Fibroblast of peridontal ligament (primary cell): ENCODE results near the gene CAPN7.

ENCODE experiments used
- DNase-seq: peaks from one replicate; pipeline ENCODE4 v3.0.0-alpha.2; 2010; ENCODE audit errors: extremely low read depth

The CAPN7 gene

DNA sequence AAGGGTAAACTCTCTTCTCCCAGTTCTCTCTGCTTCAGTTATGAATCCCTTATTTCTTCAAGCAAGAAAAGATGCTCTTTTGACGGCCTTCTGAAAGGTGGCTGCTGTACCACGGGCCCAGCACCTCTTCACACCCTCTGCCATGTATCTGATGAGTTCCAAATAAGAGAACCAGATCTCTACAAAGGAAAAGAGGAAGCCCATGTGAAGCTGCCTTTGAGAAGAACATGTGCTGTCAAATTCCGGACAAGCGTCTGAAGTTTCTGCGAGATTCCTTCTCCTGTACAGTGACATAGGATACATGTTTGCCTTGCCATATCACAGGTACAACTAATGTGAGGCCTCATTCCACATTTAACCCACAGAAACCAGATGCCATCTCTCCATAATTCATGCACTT lies 67.2 kb downstream of the CAPN7 start:
- DNase-seq = no peak

DNA sequence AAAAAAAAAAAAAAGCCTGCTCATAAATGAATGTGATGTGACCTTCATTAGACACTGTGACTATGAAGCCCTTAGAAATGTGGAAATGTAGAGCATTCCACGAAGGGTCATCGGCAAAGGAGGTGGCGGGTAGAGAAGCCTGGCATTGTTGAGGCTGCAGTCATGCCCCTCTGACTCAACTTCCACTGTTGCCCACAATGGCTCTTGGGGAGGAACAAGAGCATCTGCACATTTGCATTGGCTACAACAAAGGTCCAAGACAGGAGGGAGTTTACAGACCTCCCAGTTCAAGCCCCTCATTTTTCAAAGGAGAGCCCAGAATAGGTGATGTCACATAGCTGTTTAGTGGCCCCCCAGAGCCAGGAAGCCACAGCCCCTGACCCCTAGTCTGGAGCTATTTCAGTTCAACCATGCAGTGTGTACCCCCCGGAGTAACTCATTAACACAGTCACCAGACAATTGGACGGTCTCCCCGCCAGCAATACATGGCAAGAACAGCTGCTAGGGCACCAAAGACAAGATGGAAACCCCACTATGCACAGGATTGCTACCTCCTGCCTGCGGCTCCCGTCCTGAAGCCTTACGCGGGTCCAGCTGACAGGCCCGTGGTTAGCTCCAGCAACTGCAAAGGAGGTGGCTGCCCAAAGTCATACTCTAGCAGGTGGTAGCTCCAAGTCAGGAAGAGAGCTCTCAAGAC lies 70.1 kb downstream of the CAPN7 start:
- no peak for DNase-seq

DNA sequence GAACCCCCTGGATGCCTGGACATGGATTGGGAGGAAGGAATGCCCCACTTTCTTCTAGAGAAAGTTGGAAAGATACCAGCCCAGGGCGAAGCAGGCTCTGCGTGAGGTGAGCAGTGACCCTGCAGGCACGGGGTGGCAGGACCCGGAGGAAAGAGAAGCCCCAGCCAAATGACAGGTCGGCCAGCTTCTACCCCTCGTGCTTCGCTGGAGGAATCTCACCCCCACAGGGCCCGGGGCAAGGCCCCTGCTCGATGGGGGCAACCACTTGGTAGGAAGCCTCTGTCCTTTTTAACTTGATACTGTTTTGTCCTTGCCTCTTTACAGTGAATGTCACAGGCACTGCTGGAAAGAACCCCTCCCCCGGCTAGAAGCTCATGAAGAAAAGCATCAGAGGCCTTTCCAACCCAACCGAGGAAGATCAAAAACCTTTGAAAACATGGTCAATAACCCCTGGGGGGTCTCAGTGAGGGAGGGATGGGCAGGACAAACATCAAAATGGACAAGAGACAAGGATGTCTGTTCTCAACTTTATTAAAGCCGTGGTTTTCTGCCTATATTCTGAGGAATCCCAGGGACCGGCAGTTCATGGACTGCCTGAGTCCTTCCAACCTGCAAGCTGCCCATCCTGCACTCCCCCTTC lies 71.9 kb downstream of the CAPN7 start:
- DNase-seq = no peak

DNA sequence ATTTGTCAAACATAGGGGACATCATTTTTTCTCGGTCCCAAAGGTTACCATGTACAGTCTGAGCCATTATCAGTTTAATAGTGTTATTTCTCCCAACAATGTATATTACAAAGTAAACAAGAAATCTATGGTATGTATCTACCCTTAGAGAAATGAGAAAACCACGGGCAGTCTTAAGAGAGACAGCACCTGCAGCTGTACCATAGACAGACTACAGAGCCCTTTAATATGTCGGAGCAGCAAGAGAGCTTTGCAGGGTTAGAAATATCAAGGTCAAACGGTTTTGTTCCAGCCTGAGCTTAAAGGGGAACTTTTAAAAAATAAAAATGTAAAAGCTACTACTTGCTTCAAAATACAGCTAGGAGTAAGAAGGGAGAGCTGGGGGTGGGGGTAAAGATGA lies 73.2 kb downstream of the CAPN7 start:
- DNase-seq = no peak

DNA sequence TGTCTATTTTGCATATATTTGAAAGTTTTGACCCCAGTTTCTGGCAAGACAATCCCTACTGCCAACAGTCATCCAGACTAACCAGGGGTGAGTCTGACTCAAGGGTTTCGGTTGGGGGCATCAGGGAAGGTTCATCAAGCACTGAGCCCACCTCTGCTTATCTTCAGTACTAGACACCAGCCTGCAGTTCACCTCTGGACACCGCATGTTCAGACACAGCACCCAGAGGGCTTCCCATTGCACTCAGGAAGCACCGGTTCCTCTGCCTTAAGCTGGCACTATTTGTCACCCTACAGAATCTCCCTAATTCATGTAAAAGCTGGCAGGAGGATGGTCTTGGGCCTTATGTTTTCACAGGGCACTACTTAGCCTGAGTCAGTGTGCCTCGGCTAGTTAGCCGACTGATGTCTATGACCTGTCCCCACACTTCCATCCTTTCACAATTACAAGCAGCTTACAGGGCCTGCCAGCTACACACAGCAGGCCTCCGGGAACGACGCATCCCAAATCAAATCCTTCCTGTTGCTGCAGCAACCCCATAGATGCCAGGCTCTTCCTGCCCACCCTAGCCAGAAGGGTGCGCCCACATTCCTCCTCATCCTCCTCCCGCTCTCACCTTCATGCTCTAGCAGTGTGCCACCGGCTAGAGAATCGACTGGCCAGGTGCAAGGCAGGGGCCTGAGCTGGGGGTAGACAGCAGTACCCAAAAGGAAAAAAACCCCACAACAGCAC lies 73.8 kb downstream of the CAPN7 start:
- DNase-seq = no peak

DNA sequence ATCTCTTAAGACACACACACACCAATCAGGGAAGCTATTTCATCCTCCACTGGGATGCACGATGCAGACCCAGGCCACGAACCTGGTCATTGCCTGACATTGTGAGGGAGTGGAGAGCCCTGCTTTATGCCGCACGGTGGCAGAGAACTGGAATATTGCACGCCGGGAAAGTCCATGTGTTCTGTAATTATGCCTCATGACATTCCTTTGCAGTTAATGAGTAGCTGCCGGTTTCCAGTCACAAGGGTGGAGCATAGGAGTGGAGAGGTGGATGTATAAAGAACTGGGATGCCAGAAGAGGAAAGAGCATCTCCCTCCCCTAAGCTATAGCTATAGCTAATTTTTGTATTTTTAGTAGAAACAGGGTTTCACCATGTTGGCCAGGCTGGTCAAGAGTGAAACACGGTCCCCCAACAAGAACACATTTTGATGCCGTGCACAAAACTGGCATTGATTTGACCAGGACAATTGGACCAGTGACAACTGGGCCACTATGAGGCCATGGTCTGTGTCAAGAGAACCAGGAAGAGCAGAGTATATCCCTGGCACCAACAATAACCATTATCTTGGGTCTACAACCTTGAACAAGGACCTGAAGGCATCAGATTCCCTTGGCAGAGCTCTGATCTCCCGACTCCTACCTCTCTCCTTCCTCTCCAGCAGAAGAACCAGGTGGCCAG lies 74.9 kb downstream of the CAPN7 start:
- DNase-seq = no peak

DNA sequence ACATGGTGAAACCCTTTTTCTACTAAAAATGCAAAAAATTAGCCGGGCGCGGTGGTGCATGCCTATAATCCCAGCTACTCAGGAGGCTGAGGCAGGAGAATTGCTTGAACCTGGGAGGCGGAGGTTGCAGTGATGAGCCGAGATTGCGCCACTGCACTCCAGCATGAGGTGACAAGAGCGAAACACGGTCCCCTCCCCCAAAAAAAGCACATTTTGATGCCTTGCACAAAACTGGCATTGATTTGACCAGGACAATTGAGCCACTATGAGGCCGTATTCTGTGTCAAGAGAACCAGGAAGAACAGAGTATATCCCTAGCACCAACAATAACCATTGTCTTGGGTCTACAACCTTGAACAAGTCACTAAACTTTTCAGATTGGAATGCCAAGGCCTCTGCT lies 75.8 kb downstream of the CAPN7 start:
- no peak for DNase-seq

DNA sequence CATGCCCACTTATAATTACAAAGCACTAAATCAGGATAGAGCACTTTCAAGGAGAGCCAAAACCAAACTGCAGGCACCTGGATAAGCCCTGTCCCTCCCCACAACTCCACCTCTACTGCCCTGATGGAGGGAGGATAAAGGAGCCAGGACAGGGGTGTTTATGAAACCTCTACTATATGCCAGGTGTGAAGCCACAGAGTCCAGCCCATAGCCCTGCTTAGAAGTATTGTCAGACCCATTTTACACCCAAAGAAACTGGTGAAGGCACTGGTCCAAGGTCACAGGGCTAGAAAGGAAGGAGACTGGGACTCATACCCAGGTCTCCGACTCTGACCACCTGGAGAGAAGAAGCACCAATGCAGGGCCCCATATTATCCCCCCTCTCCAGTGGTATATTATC lies 77.7 kb downstream of the CAPN7 start:
- no peak for DNase-seq

DNA sequence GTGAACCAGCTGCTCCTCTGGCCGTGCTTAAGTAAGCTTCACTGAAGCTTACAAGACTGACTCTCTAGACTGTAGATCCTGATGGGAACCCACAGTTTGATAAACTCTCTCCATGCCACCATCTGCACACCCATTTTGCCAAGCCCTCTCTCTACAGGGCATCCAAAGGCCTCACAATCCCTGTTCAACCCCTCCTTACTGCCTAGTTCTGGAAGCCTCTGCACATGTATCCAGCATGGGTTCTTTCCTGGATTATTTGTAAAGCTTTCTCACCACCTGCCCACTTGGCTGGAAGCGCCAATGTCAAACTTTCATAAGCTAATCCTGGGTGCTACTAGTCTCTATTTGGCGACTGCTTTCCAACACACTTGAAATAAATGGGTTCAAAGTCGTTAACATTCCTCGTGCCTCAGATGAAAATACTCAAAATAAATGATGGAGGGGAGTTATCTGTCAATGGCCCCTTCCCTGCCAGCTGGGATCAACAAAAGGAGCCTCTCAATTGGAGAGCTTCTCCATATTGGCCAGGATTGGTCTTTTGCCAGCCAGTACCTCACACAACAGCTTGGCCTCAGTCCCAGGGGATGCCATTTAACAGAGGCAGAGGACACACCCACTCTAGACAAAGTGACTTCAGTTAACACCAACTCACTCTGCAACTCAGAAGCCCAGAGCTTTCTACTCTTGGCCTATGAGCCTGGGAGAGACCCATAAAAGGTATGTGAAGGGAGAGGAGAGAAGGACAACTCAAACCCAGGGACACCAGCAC lies 78.3 kb downstream of the CAPN7 start:
- no peak for DNase-seq

DNA sequence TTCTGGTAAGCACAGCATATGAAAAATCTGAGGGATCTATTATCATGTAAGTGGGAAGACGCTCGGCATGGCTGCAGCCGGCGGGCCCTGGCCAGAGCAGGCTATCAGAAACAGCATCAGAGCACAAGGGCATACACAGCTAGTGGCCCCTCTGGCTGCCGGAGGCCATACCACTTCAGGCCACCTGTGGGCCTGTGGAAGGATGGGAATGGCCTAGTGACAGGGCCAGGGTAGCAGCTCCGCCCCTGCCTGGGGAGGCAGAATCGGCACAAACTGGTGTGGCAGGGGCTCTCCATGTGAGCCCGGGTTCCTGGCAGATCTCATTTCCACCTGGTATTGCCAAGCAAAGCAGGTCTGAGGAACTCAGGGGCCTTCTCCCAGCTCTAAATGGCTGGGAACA lies 80.0 kb downstream of the CAPN7 start:
- DNase-seq = no peak

DNA sequence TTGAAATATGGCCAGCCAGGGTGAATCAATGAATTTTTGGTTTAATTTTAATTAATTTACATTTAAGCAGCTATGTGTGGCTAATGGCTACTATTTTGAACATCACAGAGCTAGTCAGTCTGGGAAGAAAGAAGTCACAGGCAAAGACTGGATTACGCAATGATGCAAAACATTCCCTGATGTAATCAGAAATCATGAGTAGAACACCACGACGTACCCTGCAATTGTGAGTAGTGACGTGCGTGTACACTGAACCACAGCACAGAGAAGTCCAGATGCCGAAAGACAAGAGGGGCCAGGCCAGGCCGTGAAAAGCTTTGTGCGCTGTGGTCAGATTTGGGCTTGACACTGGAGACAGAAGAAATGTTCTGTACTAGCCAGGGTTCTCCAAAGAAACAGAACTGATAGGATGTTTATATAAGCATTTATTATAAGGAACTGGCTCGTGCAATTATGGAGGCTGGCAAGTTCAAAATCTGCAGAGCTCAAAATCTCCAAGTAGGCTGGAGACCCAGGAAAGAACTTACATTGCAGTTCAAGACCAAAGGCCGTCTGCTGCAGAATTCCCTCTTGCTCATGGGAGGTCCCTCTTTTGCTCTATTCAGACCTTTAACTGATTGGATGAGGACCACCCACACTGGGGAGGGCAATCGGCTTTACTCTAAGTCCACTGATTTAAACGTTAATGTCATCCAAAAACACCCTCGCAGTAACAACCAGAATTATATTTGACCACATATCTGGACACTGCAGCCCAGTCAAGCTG lies 81.7 kb downstream of the CAPN7 start:
- peak; percentile 99 for DNase-seq

DNA sequence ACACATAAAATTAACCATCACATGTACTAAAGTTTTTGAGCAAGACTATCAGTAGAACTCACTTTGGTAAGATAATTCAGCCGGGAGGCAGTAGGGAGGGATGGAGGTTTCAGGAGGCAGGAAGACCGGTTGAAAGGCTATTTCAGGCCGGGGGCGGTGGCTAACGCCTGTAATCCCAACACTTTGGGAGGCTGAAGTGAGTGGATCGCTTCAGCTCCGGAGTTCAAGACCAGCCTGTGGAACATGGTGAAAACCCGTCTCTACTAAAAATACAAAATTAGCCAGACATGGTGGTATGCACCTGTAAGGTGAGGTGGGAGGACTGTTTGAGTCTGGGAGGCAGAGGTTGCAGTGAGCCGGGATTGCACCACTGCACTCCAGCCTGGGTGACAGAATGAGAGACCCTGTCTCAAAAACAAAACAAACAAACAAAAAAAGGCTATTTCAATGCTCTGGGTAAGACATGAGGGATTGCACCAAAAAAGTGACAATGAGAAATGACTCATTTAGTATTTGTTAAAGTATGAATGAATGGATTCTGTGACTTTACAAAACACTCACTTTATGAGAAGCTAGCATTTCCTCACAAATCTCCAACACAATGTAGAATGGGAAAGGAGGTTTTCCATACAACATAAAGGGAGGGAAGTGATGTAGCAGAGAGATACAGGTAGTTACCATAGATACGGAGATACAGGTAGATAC lies 82.4 kb downstream of the CAPN7 start:
- no peak for DNase-seq

DNA sequence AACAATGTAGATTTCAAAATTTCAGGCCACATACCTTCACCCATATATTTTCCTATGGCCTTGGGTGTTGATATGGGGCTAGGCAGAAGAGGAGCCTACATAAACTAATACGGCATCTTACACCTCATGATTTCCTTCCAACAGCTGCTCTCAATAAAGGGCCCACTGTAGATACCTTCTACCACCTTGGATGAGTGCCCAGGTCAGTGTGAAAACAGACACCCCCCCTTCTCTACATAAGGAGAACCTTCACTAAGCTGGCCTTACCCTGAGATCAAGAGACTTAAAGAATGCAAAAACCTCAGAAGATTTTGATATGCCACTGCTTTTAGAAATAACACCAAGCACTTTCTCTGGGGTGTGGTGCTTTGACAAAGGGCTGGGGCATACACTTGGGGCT lies 83.6 kb downstream of the CAPN7 start:
- no peak for DNase-seq

DNA sequence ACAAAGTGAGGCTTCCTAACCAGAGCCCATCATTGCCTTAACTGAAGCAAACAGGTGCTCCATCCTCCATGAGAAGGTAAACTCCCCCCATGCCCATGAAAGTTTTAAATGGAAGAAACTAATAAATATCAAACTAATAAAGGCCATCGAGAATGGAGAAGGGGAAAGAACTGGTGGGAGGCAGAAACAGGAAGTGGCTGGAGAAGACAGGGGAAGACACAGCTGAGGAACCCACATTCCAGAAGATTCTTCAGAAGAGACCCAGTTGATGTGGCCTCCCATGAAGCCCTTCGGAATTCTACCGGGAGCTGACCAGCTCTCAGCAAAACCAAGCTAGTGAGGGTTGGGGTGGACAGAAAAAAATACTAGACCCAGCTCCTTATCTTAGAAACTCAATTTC lies 84.7 kb downstream of the CAPN7 start:
- DNase-seq = no peak

DNA sequence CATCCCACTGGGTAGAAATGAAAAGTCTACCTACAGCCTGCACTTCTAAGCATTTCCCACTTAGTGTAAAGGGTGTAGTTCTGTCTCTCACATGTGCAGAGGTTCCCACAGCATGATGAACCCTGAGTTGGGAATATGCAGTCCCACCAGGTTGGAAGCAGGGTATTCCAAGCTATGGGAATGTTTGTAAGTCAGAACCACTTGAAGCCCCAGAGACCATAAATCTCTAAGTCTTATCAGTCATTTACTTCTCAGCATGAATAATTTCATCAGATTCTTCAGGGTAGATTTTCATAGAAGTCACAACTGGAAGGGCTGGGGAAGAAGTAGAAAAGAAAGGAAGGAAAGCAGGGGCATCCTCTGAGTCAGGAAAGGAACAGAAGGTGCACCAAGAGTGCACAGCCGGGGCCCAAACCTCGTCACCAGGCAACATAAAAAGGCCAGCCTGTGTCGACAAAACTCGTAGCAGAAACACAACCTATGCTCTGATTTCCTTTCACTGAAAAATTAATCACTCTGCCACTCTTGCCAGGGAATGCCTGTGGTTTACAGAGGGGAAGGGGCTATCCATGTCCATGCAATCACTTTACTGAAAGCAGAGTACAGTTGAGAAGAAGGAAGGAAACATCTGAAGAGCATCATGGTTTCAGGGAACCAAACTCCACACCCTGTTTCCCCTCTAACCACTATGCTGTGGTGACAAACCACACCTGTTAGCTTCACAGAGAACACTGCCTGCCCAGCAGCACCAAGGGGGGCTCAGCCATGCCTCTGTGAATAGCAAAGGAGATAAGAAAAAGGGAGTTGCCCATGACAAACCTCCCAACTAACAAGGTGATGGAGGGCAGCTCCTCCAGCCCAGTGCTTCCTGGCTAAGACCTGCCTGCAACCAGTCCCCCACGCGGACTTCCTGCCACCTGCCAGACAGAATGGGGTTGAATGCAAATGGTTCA lies 85.8 kb downstream of the CAPN7 start:
- DNase-seq = peak; percentile 27

DNA sequence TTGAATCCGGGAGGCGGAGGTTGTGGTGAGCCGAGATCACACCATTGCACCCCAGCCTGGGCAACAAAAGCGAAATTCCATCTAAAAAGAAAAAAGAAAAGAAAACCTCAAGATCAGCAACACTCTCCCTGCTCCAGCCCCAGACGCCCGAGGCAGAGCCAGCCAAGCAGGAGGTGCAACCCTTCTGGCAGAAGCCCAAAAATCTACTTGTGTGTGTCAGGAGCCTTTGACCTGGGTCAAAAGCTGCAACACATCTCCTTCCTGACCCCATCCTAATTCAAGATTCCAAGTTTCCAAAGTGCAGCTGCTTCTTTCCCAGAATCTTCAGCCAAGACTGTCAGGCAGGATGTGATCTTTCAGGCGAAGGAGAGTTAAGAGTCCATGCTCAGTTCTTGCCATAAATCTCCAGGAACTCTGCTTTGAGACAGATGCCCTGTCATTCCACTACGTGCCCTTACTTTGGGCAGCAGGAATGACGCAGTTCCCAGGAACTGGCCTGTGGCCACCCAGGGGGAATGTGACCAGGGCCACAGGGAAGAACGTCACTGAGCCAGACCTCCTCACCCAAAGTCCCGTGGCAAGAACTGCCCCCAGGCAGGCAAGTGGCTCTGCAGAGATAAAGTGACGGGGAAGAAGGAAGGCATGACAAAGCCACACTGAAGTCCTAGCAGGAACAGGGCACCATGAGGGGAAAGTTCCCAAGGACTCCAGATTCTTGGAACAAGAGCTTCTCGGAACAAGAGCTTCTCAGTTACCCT lies 86.9 kb downstream of the CAPN7 start:
- DNase-seq = no peak

DNA sequence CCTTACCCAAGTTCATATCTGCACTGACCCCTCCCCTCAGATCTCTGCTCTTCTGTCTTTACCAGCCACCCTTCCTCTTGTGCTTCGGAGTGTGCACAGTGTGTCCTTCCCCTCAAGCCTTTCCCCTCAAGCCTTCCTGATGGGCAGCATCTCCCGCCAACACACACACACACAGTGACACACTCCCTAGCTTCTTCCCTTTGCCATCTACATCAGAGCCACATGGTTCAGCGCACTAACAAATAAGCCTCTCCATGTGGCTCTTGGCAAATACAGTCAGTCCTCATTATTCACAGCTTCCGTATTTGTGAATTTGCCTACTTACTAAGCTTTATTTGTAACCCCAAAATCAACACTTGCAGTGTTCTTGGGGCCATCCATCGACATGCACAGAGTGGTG lies 88.9 kb downstream of the CAPN7 start:
- DNase-seq = no peak

DNA sequence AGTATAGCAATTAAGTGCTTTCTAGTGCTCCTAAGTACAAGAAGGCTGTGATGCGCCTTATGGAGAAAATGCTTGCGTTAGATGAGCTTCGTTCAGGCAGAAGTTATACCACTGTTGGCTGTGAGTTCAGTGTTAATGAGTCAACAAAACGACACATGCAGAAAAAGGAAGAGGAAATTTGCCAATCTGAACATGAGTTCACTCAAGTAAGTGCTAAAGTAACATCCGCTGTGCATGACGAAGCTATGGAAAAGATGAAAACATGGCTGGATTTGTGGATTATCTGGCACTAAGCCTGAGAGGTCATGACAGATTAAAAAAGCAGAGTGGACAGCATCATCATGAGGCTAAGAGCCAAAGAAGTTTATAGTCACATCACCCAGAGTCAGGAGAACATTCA lies 89.5 kb downstream of the CAPN7 start:
- DNase-seq = no peak
